Measurements from ENCODE around the gene SAA4.

DNA sequence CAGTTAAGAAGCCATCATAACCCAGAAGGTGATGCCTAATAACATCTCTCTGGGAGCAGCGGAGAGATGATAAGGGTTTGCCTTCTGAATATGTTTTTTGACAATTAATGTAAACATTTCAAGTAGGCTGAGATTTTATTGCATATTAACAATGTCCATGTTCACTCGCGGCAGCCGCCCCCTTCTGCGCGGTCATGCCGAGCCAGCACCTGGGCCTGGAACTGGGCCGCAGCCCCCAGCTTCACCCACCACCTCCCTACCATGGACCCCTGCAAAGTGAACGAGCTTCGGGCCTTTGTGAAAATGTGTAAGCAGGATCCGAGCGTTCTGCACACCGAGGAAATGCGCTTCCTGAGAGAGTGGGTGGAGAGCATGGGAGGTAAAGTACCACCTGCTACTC, 25.1 kb upstream of the SAA4 start:
- TF ChIP-seq RAD21 (IDR thresholded peaks at IDR 0.05; ENCODE audit: low read depth), result no peak
- TF ChIP-seq EP300 (IDR thresholded peaks at IDR 0.05; ENCODE audit: borderline replicate concordance), result no peak
- TF ChIP-seq TEAD4 (IDR thresholded peaks at IDR 0.05), result no peak
- TF ChIP-seq, protein P1, sequence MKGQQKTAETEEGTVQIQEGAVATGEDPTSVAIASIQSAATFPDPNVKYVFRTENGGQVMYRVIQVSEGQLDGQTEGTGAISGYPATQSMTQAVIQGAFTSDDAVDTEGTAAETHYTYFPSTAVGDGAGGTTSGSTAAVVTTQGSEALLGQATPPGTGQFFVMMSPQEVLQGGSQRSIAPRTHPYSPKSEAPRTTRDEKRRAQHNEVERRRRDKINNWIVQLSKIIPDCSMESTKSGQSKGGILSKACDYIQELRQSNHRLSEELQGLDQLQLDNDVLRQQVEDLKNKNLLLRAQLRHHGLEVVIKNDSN (IDR thresholded peaks at IDR 0.05), result no peak
- TF ChIP-seq, protein P2, sequence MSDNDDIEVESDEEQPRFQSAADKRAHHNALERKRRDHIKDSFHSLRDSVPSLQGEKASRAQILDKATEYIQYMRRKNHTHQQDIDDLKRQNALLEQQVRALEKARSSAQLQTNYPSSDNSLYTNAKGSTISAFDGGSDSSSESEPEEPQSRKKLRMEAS (IDR thresholded peaks at IDR 0.05), result no peak
- TF ChIP-seq TAF1 (IDR thresholded peaks at IDR 0.05; ENCODE audit: low read depth), result no peak
- no peak for TF ChIP-seq CREB1 (IDR thresholded peaks at IDR 0.05; ENCODE audit: low read depth)
- no peak for TF ChIP-seq CEBPB (IDR thresholded peaks at IDR 0.05)
- no peak for TF ChIP-seq EGR1 (IDR thresholded peaks at IDR 0.05)
- TF ChIP-seq, protein P3, sequence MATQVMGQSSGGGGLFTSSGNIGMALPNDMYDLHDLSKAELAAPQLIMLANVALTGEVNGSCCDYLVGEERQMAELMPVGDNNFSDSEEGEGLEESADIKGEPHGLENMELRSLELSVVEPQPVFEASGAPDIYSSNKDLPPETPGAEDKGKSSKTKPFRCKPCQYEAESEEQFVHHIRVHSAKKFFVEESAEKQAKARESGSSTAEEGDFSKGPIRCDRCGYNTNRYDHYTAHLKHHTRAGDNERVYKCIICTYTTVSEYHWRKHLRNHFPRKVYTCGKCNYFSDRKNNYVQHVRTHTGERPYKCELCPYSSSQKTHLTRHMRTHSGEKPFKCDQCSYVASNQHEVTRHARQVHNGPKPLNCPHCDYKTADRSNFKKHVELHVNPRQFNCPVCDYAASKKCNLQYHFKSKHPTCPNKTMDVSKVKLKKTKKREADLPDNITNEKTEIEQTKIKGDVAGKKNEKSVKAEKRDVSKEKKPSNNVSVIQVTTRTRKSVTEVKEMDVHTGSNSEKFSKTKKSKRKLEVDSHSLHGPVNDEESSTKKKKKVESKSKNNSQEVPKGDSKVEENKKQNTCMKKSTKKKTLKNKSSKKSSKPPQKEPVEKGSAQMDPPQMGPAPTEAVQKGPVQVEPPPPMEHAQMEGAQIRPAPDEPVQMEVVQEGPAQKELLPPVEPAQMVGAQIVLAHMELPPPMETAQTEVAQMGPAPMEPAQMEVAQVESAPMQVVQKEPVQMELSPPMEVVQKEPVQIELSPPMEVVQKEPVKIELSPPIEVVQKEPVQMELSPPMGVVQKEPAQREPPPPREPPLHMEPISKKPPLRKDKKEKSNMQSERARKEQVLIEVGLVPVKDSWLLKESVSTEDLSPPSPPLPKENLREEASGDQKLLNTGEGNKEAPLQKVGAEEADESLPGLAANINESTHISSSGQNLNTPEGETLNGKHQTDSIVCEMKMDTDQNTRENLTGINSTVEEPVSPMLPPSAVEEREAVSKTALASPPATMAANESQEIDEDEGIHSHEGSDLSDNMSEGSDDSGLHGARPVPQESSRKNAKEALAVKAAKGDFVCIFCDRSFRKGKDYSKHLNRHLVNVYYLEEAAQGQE (IDR thresholded peaks at IDR 0.05; ENCODE audit: low read depth), result no peak
